ENCODE measurements around the gene BBS5. TPM values are rescaled to one million over a fixed set of nuclear protein-coding genes. Genes with fewer than 3 reads are reported as not detected.

BBS5 gene
- polyA plus RNA-seq, 1 donor (not counting 4 experiments of a cell fraction or from before 2014, with no cell fraction given), result 2.4 TPM

- Histone ChIP-seq H3K4me2 (ENCODE audit: control insufficient read depth, extremely low read depth, insufficient read depth, low read depth, low read length) (no peak overlapping the region), H3K9me1 (ENCODE audit: control insufficient read depth, extremely low read depth, insufficient read depth, low read length) (no peaks in the 10 kb centered on the region), H3K79me2 (ENCODE audit: control insufficient read depth, insufficient read depth, low read length) (no peaks in the 10 kb centered on the region), H3K27me3 (ENCODE audit: control insufficient read depth, extremely low read depth, insufficient read depth, low read length) (no peaks in the 10 kb centered on the region), H4K20me1 (ENCODE audit: control insufficient read depth, extremely low read depth, insufficient read depth, low read length) (no peaks in the 10 kb centered on the region), H3K27ac (ENCODE audit: control insufficient read depth, insufficient read depth, low read length) (no peak overlapping the region), H3K36me3 (ENCODE audit: control insufficient read depth in 2 of 2, extremely low read depth in 1 of 2, insufficient read depth in 2 of 2, low read length in 2 of 2) (no peaks in the 10 kb centered on the region), H3K4me1 (ENCODE audit: control insufficient read depth, extremely low read depth, insufficient read depth, low read length) (peaks cover 5% of the 10 kb centered on the region), H2AFZ (ENCODE audit: control insufficient read depth, low read length) (no peak overlapping the region), H3K9me3 (ENCODE audit: control insufficient read depth, low read depth, low read length) (no peaks in the 10 kb centered on the region), H3K4me3 (ENCODE audit: control insufficient read depth in 2 of 3, extremely low read depth in 1 of 3, insufficient read depth in 2 of 3, low read depth in 1 of 3, low read length in 3 of 3) (no peak overlapping the region), H3K9ac (ENCODE audit: control insufficient read depth, extremely low read depth, insufficient read depth, low read length) (no peak overlapping the region)
- no peak for FAIRE-seq
- dilution Hi-C loops (cut with MboI; ENCODE audit: extremely low pct_ligation_motif_present, low sequenced_read_pairs), result no loop called here
- TF ChIP-seq EZH2 (IDR thresholded peaks at IDR 0.05; ENCODE audit: low read length) (no peak), CTCF (optimal IDR thresholded peaks at IDR 0.05 in 1 of 3, IDR thresholded peaks at IDR 0.05 in 1 of 3, conservative IDR thresholded peaks at IDR 0.05 in 1 of 3; ENCODE audit: extremely low read depth in 1 of 3, insufficient read depth in 2 of 3, low read length in 3 of 3) (no peak)
- DNase-seq (ENCODE audit: low read depth, low spot score), result no peak
Measured at GRCh38 chr2:169509955-169510354, 30.7 kb downstream of the BBS5 start.

GRCh38 chr2:169510496-169510895 is 31.2 kb downstream of the BBS5 start:
- Histone ChIP-seq H3K27ac (ENCODE audit: control insufficient read depth, insufficient read depth, low read length) (no peak overlapping the region), H3K9me3 (ENCODE audit: control insufficient read depth, low read depth, low read length) (no peaks in the 10 kb centered on the region), H3K27me3 (ENCODE audit: control insufficient read depth, extremely low read depth, insufficient read depth, low read length) (no peaks in the 10 kb centered on the region), H4K20me1 (ENCODE audit: control insufficient read depth, extremely low read depth, insufficient read depth, low read length) (no peaks in the 10 kb centered on the region), H2AFZ (ENCODE audit: control insufficient read depth, low read length) (no peak overlapping the region), H3K4me3 (ENCODE audit: control insufficient read depth in 2 of 3, extremely low read depth in 1 of 3, insufficient read depth in 2 of 3, low read depth in 1 of 3, low read length in 3 of 3) (no peak overlapping the region), H3K9me1 (ENCODE audit: control insufficient read depth, extremely low read depth, insufficient read depth, low read length) (no peaks in the 10 kb centered on the region), H3K4me1 (ENCODE audit: control insufficient read depth, extremely low read depth, insufficient read depth, low read length) (peaks cover 5% of the 10 kb centered on the region), H3K4me2 (ENCODE audit: control insufficient read depth, extremely low read depth, insufficient read depth, low read depth, low read length) (no peak overlapping the region), H3K36me3 (ENCODE audit: control insufficient read depth in 2 of 2, extremely low read depth in 1 of 2, insufficient read depth in 2 of 2, low read length in 2 of 2) (no peaks in the 10 kb centered on the region), H3K9ac (ENCODE audit: control insufficient read depth, extremely low read depth, insufficient read depth, low read length) (no peak overlapping the region), H3K79me2 (ENCODE audit: control insufficient read depth, insufficient read depth, low read length) (no peaks in the 10 kb centered on the region)
- TF ChIP-seq CTCF (optimal IDR thresholded peaks at IDR 0.05 in 1 of 3, IDR thresholded peaks at IDR 0.05 in 1 of 3, conservative IDR thresholded peaks at IDR 0.05 in 1 of 3; ENCODE audit: extremely low read depth in 1 of 3, insufficient read depth in 2 of 3, low read length in 3 of 3) (no peak), EZH2 (IDR thresholded peaks at IDR 0.05; ENCODE audit: low read length) (no peak)
- dilution Hi-C loops (cut with MboI; ENCODE audit: extremely low pct_ligation_motif_present, low sequenced_read_pairs), result no loop called here
- no peak for DNase-seq (ENCODE audit: low read depth, low spot score)
- no peak for FAIRE-seq

Measured in keratinocyte (primary cell).